C4-2B (cell line): ENCODE measurements around the gene GTPBP4.
A peak's percentile ranks its signal among the peaks of the same experiment; 100 is the strongest.

Experiments used
- H3K27ac ChIP-seq: fragments of 450-650 bp; 2 replicates; pipeline ENCODE4 v1.5.1; 2017
- ZFX ChIP-seq: fragments of 450-650 bp; IDR thresholded peaks from 2 replicates; pipeline ENCODE4 v1.6.1; 2017
- TF ChIP-seq, protein P1 (sequence below): fragments of 450-650 bp; conservative IDR thresholded peaks from 2 replicates; pipeline ENCODE4 v1.5.1; 2017; ENCODE audit warnings: mild to moderate bottlenecking

Gene GTPBP4

DNA sequence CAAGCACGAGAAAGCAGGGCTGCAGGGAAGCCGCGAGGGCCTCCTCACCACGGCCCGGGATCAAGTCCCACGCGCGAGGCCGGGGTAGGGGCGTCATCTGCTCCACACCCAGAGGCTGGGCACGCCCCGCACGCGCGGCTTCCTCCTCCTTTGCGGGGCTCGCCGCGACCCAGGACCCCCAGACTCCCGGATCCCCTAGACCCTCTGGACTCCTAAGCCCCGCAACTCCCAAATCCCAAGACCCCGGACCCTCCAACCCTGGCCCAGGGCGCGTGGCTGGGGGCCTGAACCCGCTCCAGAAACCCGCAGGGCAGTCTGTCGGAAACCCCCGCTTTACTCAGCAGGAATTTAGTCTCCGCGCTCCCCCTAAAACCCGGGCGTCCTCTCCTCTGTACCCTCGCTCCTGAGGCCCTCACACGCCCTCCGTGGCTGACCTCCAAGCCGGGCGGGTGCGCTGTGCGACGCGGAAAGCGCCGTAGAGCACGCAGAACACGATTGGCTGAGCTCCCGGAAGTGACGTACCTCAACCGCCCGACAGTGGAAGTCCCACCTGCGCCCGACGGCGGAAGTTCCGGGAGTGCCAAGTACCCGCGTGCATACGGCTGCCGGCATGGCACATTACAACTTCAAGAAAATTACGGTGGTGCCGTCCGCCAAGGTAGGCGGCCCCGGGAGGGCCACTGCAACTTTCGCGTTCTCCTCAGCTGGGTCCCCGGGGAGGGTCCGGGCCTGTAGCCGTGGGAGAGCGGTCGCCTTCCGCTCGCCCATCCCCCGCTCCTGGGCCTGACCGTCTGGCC lies at the start of gene GTPBP4:
GTPBP4 (plus strand) TSS at position 565 of the 797 bp plus-strand sequence; CDS start at position 611, 46 bp downstream.
- peak within 1 kb of the TSS; percentile 92 for H3K27ac ChIP-seq
- TF ChIP-seq, protein P1, sequence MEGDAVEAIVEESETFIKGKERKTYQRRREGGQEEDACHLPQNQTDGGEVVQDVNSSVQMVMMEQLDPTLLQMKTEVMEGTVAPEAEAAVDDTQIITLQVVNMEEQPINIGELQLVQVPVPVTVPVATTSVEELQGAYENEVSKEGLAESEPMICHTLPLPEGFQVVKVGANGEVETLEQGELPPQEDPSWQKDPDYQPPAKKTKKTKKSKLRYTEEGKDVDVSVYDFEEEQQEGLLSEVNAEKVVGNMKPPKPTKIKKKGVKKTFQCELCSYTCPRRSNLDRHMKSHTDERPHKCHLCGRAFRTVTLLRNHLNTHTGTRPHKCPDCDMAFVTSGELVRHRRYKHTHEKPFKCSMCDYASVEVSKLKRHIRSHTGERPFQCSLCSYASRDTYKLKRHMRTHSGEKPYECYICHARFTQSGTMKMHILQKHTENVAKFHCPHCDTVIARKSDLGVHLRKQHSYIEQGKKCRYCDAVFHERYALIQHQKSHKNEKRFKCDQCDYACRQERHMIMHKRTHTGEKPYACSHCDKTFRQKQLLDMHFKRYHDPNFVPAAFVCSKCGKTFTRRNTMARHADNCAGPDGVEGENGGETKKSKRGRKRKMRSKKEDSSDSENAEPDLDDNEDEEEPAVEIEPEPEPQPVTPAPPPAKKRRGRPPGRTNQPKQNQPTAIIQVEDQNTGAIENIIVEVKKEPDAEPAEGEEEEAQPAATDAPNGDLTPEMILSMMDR, result no peak
- peak; percentile 66; the same call in 1 of the 2 replicates for TF ChIP-seq ZFX

- no peak for TF ChIP-seq ZFX
- TF ChIP-seq, protein P1, result no peak
- no peak overlapping the region for H3K27ac ChIP-seq
Measured at GRCh38 chr10:938941-939678, 49.1 kb upstream of the GTPBP4 start.

- TF ChIP-seq, protein P1, result no peak
- no peak for TF ChIP-seq ZFX
- no peak overlapping the region for H3K27ac ChIP-seq
Measured at GRCh38 chr10:943334-944033, 44.8 kb upstream of the GTPBP4 start.

DNA sequence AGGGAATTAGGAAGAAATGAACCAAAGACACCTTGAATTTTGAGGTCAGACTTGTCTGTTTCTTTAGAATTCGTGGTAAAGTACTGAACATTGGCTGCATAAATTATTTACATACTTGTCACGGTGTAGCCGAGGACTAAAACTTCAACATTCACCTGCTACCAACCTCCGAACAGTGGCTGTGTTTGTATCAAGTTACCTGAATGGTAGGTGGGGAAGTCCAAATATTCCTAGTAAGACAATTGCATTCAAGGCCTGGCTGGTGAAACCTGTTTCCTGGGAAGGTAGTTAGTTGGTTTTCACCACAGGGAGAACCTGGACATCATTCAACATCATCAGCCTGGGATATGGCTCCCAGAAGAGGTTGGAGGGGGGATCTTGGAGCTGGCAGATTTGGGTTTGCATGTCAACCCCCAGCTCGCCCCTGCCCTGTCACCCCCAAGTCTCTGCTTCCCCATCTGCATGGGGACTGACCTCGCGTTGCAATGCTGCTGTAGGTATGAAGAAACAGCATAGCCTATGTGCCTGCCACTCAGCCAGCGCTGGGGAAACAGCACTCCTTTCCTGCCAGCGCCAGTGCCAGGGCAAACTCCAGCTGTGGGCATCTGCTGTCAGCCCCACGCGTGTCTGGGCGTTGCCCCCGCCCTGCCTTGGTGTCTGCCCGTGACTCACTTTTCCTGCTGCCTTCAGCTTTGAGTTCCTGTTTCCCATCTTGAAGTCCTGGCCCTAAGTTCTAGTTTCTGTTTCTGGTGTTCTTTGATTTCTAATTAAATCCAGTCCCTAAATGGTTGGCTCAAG lies 44.0 kb upstream of the GTPBP4 start:
- no peak overlapping the region for H3K27ac ChIP-seq
- TF ChIP-seq, protein P1, result no peak
- no peak for TF ChIP-seq ZFX

GRCh38 chr10:945778-946177 lies 42.5 kb upstream of the GTPBP4 start:
- H3K27ac ChIP-seq, result no peak overlapping the region
- TF ChIP-seq, protein P1, result no peak
- TF ChIP-seq ZFX, result no peak

GRCh38 chr10:947051-947450 lies 41.2 kb upstream of the GTPBP4 start:
- no peak for TF ChIP-seq ZFX
- TF ChIP-seq, protein P1, result no peak
- H3K27ac ChIP-seq, result peak overlapping the region; percentile 53
